Keratinocyte (primary cell): Measurements from ENCODE around the gene AP3B1. TPM values are rescaled to one million over a fixed set of nuclear protein-coding genes. Genes with fewer than 3 reads are reported as not detected.

Experiments
- DNase-seq: peaks from one replicate; pipeline ENCODE4 v3.0.0-alpha.2; 2011; ENCODE audit warnings: low read depth, missing footprints, low spot score
- FAIRE-seq: peaks from 2 replicates; lab custom pipeline; 2011; peaks lifted over from hg19 to GRCh38; lab: Jason Lieb, UNC
- H2AFZ ChIP-seq: 2 replicates; pipeline ENCODE4 v1.6.0; 2012; ENCODE audit warnings: low read length, control low read depth, inconsistent platforms; ENCODE audit not compliant: control insufficient read depth
- H3K27ac ChIP-seq: 2 replicates; pipeline ENCODE4 v1.5.1; 2011; ENCODE audit warnings: low read length; ENCODE audit not compliant: control insufficient read depth, insufficient read depth
- H3K27me3 ChIP-seq: 3 replicates; pipeline ENCODE4 v1.6.0; 2011; ENCODE audit warnings: low read length; ENCODE audit not compliant: control insufficient read depth, insufficient read depth; ENCODE audit errors: extremely low read depth
- H3K36me3 ChIP-seq, 2 experiments: 2 replicates in 1 of 2; 3 replicates in 1 of 2; pipeline ENCODE4 v1.5.1; 2011; ENCODE audit warnings: low read length in 2 of 2, mild to moderate bottlenecking in 1 of 2; ENCODE audit not compliant: control insufficient read depth in 2 of 2, insufficient read depth in 2 of 2; ENCODE audit errors: extremely low read depth in 1 of 2
- H3K4me1 ChIP-seq: 3 replicates; pipeline ENCODE4 v1.5.1; 2011; ENCODE audit warnings: low read length; ENCODE audit not compliant: control insufficient read depth, insufficient read depth; ENCODE audit errors: extremely low read depth
- H3K4me2 ChIP-seq: 3 replicates; pipeline ENCODE4 v1.6.0; 2011; ENCODE audit warnings: low read depth, low read length; ENCODE audit not compliant: control insufficient read depth, insufficient read depth; ENCODE audit errors: extremely low read depth
- H3K4me3 ChIP-seq, 3 experiments: fragments of 200-600 bp in 1 of 3; sonication (generic) in 1 of 3; 2 replicates in 2 of 3; 3 replicates in 1 of 3; pipeline ENCODE4 v1.5.1; 2011 to 2016; ENCODE audit warnings: low read length in 3 of 3, mild to moderate bottlenecking in 3 of 3, control low read depth in 2 of 3, inconsistent platforms in 1 of 3, low read depth in 1 of 3, mixed read lengths in 1 of 3, mixed run types in 1 of 3, moderate library complexity in 1 of 3; ENCODE audit not compliant: control insufficient read depth in 2 of 3, insufficient read depth in 2 of 3; ENCODE audit errors: extremely low read depth in 1 of 3
- H3K79me2 ChIP-seq: 2 replicates; pipeline ENCODE4 v1.6.0; 2012; ENCODE audit warnings: low read length; ENCODE audit not compliant: control insufficient read depth, insufficient read depth
- H3K9ac ChIP-seq: 3 replicates; pipeline ENCODE4 v1.6.0; 2011; ENCODE audit warnings: low read length; ENCODE audit not compliant: control insufficient read depth, insufficient read depth; ENCODE audit errors: extremely low read depth
- H3K9me1 ChIP-seq: 3 replicates; pipeline ENCODE4 v1.6.0; 2011; ENCODE audit warnings: low read length; ENCODE audit not compliant: control insufficient read depth, insufficient read depth; ENCODE audit errors: extremely low read depth
- H3K9me3 ChIP-seq: 2 replicates; pipeline ENCODE4 v1.5.1; 2012; ENCODE audit warnings: low read depth, low read length; ENCODE audit not compliant: control insufficient read depth
- H4K20me1 ChIP-seq: 3 replicates; pipeline ENCODE4 v1.6.0; 2011; ENCODE audit warnings: low read length; ENCODE audit not compliant: control insufficient read depth, insufficient read depth; ENCODE audit errors: extremely low read depth
- CTCF ChIP-seq, 3 experiments: IDR thresholded peaks in 1 of 3; conservative IDR thresholded peaks in 1 of 3; optimal IDR thresholded peaks in 1 of 3; 2 replicates in 2 of 3; 3 replicates in 1 of 3; pipeline versions ENCODE3 to v1.5.1; 2011; ENCODE audit warnings: low read length in 3 of 3, mild to moderate bottlenecking in 3 of 3, moderate library complexity in 2 of 3, control low read depth in 1 of 3, inconsistent platforms in 1 of 3; ENCODE audit not compliant: insufficient read depth in 2 of 3; ENCODE audit errors: extremely low read depth in 1 of 3
- EZH2 ChIP-seq: IDR thresholded peaks from one replicate; pipeline ENCODE4 v1.6.1; 2012; ENCODE audit warnings: inconsistent platforms, mild to moderate bottlenecking, low read length, moderate library complexity
- dilution Hi-C: fragments of 300-500 bp; cut with MboI; formaldehyde crosslinking; loops from one replicate; pipeline ENCODE4 v1.7.0; 2020; ENCODE audit warnings: low sequenced_read_pairs; ENCODE audit not compliant: extremely low pct_ligation_motif_present
- polyA plus RNA-seq, 5 experiments: library from polyadenylated mRNA; depleted of rRNA in 3 of 5; stranded (reverse) in 3 of 5; stranded (forward) in 1 of 5; unstranded in 1 of 5; fragments of >200 nt; gene quantifications; 1 replicate in 1 of 5; 2 replicates in 3 of 5; 3 replicates in 1 of 5; pipeline versions ENCODE4 v1.2.1 to v1.2.3, GENCODE V29; 2011 to 2012; ENCODE audit warnings: missing spikeins in 2 of 5, low read depth in 1 of 5, low replicate concordance in 1 of 5

The AP3B1 gene
- polyA plus RNA-seq, 1 donor (not counting 4 experiments of a cell fraction or from before 2014, with no cell fraction given) = 65.1 TPM

- Histone ChIP-seq H3K4me2 (no peak overlapping the region), H4K20me1 (no peaks in the 10 kb centered on the region), H2AFZ (no peak overlapping the region), H3K27me3 (peaks cover 39% of the 10 kb centered on the region), H3K9me3 (no peaks in the 10 kb centered on the region), H3K4me3 (no peak overlapping the region), H3K27ac (no peak overlapping the region), H3K4me1 (no peaks in the 10 kb centered on the region), H3K9ac (no peak overlapping the region), H3K79me2 (no peaks in the 10 kb centered on the region), H3K36me3 (no peaks in the 10 kb centered on the region), H3K9me1 (no peaks in the 10 kb centered on the region)
- TF ChIP-seq EZH2 (no peak), CTCF (optimal IDR thresholded peaks at IDR 0.05 in 1 of 3, IDR thresholded peaks at IDR 0.05 in 1 of 3, conservative IDR thresholded peaks at IDR 0.05 in 1 of 3; ENCODE audit: extremely low read depth in 1 of 3, insufficient read depth in 2 of 3, low read length in 3 of 3) (no peak)
- dilution Hi-C loops = no loop called here
- DNase-seq (no peak), FAIRE-seq (no peak)
Observed at GRCh38 chr5:77955577-77955976, 338.9 kb downstream of the AP3B1 start.

GRCh38 chr5:77953374-77953773, 341.1 kb downstream of the AP3B1 start:
- no peak overlapping the region for H2AFZ ChIP-seq
- dilution Hi-C loops = no loop called here
- no peak overlapping the region for H3K9ac ChIP-seq
- H3K27ac ChIP-seq = no peak overlapping the region
- no peaks in the 10 kb centered on the region for H3K4me1 ChIP-seq
- no peaks in the 10 kb centered on the region for H3K36me3 ChIP-seq
- H3K4me3 ChIP-seq = no peak overlapping the region
- FAIRE-seq (no peak), DNase-seq (no peak)
- H4K20me1 ChIP-seq = no peaks in the 10 kb centered on the region
- no peaks in the 10 kb centered on the region for H3K9me3 ChIP-seq
- TF ChIP-seq EZH2 (no peak), CTCF (optimal IDR thresholded peaks at IDR 0.05 in 1 of 3, IDR thresholded peaks at IDR 0.05 in 1 of 3, conservative IDR thresholded peaks at IDR 0.05 in 1 of 3; ENCODE audit: extremely low read depth in 1 of 3, insufficient read depth in 2 of 3, low read length in 3 of 3) (no peak)
- no peaks in the 10 kb centered on the region for H3K9me1 ChIP-seq
- peaks cover 31% of the 10 kb centered on the region for H3K27me3 ChIP-seq
- H3K4me2 ChIP-seq = no peak overlapping the region
- H3K79me2 ChIP-seq = no peaks in the 10 kb centered on the region
